ENCODE measurements around the gene BLOC1S6.

Gene BLOC1S6, protein sequence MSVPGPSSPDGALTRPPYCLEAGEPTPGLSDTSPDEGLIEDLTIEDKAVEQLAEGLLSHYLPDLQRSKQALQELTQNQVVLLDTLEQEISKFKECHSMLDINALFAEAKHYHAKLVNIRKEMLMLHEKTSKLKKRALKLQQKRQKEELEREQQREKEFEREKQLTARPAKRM

DNA sequence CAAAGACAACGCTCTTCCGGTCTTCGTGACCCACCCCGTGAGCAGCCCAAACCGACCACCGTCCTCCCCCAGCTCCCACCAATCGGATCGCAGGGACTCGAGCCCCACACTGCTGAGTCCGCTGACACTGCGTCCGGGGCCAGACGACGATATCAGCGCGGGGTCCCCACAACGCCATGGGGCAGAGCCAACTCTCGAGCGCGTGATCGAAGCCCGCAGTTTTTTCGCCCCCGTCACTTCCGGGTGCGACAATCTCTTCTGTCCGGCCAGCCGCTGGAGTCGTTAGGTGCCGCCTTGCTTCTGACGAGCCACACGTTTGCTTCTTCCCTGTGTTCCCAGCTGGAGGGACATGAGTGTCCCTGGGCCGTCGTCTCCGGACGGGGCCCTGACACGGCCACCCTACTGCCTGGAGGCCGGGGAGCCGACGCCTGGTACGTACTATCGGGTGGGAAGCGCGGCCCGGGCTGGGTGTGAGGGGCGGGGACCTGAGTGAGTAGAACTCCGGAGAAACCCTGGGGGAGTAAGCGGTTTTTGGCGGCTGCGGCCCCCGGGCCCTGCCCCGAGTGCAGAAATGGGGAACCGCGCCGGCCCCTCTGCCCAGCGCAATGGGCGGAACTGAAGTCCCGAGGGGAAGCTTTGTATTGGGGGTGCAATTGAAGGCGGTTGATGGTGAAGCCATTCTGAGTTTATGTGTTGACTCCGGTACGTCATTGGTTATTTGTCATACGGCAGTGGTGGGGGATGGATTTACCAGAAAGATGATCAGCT, at the start of gene BLOC1S6:
TSS of gene BLOC1S6 (plus strand) at position 285 of the 768 bp plus-strand sequence. CDS start at position 350, 65 bp downstream.
- H3K9me3 Mint-ChIP-seq, result no peaks in the 10 kb centered on the region
- peaks cover 52% of the 10 kb centered on the region for H3K4me1 Mint-ChIP-seq
- H3K4me3 Mint-ChIP-seq, result peak within 1 kb of the TSS; percentile 97
- peak; percentile 90 for ATAC-seq
- peak; percentile 89 for DNase-seq
- peak within 1 kb of the TSS; percentile 100 for H3K27ac Mint-ChIP-seq
- peaks cover 6% of the 10 kb centered on the region for H3K36me3 Mint-ChIP-seq (ENCODE audit: low read depth)
- no peaks in the 10 kb centered on the region for H3K27me3 Mint-ChIP-seq

DNA sequence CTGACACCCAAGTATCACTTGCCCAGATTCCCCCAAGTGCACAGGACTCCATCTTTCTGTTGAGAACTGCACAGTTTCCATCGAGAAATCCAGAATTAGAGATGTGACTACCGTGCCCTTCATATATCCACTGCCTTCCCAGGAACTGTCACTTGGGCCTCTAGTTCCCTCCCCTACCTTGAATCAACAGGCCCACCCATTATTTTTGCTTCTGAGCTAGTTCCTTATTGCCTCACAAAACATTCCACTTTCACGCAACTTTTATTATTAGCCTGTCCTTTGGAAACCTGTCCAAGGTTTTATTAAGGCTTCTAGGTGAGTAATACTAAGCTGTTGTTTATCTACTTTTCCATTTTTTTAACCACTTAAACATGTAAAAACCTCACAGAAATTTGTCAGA, 47.5 kb upstream of the BLOC1S6 start:
- Mint-ChIP-seq H3K4me1 (no peaks in the 10 kb centered on the region), H3K4me3 (no peak overlapping the region), H3K27me3 (no peaks in the 10 kb centered on the region), H3K27ac (no peak overlapping the region), H3K36me3 (ENCODE audit: low read depth) (no peaks in the 10 kb centered on the region), H3K9me3 (no peaks in the 10 kb centered on the region)
- no peak for DNase-seq
- no peak for ATAC-seq

DNA sequence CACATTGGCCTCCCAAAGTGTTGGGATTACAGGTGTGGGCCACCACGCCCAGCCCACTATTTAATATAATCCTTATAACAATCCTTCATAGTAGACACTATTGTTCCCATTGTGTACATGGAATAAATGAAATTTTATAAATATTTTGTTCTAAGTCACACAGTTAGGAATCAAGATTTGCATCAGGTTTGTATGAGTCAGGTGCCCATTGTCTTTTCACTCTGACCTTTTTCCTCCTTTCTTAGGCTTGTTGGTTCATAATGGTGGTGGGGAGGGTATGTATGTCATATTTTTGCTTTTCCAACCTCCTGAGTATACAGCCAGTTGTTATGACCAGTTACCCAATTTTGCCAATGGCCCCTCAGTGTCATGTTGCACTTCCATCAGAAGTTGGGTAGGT, 46.6 kb upstream of the BLOC1S6 start:
- Mint-ChIP-seq H3K4me1 (no peaks in the 10 kb centered on the region), H3K4me3 (no peak overlapping the region), H3K27ac (no peak overlapping the region), H3K9me3 (no peaks in the 10 kb centered on the region), H3K27me3 (no peaks in the 10 kb centered on the region), H3K36me3 (ENCODE audit: low read depth) (no peaks in the 10 kb centered on the region)
- ATAC-seq, result no peak
- no peak for DNase-seq

DNA sequence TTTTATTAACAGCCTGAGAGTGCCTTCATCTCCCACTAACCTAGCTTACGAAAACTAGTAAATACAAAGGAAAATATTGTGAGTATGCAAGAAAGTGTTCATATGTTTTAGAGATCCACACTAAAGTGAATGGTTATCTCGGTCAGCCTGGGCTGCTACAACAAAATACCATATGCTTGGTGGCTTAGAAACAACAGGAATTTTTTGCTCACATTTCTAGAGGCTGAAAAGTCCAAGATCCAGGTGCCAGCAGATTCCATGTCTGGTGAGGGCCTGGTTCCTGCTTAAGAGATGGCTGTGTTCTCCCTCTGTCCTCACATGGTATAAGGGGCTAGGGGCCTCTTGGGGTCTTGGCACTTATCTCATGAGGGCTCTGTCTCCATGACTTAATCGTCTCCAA, 44.1 kb upstream of the BLOC1S6 start:
- ATAC-seq (no peak), DNase-seq (no peak)
- H3K36me3 Mint-ChIP-seq (ENCODE audit: low read depth), result no peaks in the 10 kb centered on the region
- H3K9me3 Mint-ChIP-seq, result no peaks in the 10 kb centered on the region
- H3K27me3 Mint-ChIP-seq, result no peaks in the 10 kb centered on the region
- no peak overlapping the region for H3K27ac Mint-ChIP-seq
- H3K4me3 Mint-ChIP-seq, result no peak overlapping the region
- no peaks in the 10 kb centered on the region for H3K4me1 Mint-ChIP-seq

DNA sequence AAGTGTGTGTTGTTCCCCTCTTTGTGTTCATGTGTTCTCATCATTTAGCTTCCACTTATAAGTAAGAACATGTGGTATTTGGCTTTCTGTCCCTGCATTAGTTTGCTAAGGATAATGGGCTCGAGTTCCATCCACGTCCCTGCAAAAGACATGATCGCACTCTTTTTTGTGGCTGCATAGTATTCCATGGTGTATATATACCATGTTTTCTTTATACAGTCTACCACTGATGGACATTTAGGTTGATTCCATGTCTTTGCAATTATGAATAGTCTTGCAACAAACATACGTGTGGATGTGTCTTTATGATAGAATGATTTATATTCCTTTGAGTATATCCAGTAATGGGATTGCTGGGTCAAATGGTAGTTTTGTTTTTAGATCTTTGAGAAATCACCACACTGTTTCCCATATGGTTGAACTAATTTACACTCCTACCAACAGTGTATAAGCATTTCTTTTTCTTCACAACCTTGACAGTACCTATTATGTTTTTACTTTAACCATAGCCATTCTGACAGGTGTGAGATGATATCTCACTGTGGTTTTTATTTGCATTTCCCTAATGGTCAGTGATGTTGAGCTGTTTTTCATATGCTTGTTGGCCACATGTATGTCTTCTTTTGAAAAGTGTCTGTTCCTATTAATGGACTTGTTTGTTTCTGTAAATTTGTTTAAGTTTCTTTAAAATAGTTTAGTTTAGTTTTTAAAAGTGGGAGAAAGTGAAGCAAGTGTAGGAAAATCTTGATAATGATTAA, 42.7 kb upstream of the BLOC1S6 start:
- ATAC-seq (no peak), DNase-seq (no peak)
- Mint-ChIP-seq H3K27me3 (no peaks in the 10 kb centered on the region), H3K36me3 (ENCODE audit: low read depth) (no peaks in the 10 kb centered on the region), H3K4me3 (no peak overlapping the region), H3K27ac (no peak overlapping the region), H3K9me3 (no peaks in the 10 kb centered on the region), H3K4me1 (no peaks in the 10 kb centered on the region)

DNA sequence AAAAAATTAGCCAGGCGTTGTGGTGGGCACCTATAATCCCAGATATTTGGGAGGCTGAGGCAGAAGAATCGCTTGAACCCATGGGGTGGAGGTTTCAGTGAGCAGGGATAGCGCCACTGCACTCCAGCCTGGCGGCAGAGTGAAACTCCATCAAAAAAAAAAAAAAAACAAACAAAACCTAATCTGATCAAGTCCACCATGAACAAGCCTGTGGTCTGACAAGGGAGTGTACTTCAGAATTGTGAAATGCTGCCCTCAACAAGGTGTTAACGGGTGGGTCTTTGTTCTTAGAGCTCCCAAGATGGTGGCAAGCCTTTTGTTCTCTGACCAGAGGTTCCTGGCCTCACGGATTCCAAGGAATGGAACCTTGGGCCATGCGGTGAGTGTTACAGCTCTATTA, 40.4 kb upstream of the BLOC1S6 start:
- Mint-ChIP-seq H3K4me3 (no peak overlapping the region), H3K36me3 (ENCODE audit: low read depth) (no peaks in the 10 kb centered on the region), H3K4me1 (no peaks in the 10 kb centered on the region)

DNA sequence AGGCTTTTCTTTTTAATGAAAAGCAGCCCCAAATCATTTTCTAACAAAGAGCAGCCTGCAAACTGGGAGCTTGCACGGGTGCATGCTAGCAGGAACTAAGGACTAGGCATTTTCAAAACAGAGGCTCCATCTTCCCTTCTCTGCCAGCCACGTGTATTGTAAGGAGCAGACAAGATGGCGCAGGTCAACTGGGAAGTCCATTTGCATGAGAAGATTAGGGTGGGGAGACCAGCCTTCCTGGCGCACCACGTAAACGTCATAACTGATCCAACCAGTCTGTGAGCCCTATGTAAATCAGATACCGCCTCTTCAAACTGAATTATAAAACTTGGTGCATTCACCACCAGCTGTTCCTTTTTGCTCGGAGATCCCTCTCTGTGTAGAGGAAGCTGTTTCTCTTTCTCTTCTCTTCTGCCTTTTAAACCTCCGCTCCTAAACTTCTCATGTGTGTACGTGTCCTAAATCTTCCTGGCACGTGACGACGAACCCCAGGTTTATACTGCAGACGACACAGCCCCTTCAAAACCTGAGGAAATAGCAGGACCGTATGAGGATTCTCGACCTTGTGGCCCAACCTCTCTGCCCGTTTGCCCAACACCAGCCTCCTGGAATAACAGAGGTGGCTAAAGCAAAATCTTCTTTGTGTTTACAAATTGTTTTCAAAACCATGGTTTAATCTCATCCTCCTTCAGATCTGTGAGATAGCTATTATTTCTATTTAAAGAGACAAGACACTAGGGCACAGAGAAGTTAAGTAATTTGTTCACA, 38.2 kb upstream of the BLOC1S6 start:
- no peak for DNase-seq
- H3K27me3 Mint-ChIP-seq, result peaks cover 5% of the 10 kb centered on the region
- ATAC-seq, result no peak
- no peak overlapping the region for H3K27ac Mint-ChIP-seq
- no peak overlapping the region for H3K4me3 Mint-ChIP-seq
- no peaks in the 10 kb centered on the region for H3K4me1 Mint-ChIP-seq
- no peaks in the 10 kb centered on the region for H3K9me3 Mint-ChIP-seq
- H3K36me3 Mint-ChIP-seq (ENCODE audit: low read depth), result no peaks in the 10 kb centered on the region

More for the DNA sequence above, 40.4 kb upstream of the BLOC1S6 start:
- ATAC-seq (no peak), DNase-seq (no peak)
- Mint-ChIP-seq H3K27me3 (peaks cover 5% of the 10 kb centered on the region), H3K27ac (no peak overlapping the region), H3K9me3 (no peaks in the 10 kb centered on the region)

DNA sequence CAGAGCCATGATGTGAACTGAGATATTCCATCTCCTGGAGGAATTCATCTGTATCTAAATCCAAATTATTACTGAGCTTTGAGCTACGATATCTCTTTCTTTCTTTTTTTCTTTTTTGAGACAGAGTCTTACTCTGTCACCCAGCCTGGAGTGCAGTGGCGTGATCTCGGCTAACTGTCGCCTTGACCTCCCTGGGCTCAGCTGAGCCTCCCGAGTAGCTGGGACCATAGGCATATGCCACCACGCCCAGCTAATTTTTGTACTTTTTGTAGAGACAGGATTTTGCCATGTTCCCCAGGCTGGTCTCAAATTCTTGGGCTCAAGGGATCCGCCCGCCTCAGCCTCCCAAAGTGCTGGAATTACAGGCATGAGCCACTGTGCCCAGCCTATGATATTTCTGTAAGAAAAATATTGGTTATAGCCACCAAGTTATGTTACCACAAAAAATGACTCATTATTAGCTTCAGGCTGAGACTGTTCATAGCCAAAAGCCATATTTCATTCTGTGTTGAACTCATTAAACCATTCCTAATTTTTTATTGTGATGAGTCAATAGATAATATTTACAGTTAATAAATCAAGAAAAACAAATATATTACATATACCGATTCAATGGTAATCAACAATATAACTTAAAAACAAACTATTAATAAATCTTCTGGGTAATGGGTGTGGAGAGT, 37.5 kb upstream of the BLOC1S6 start:
- peaks cover 10% of the 10 kb centered on the region for H3K27me3 Mint-ChIP-seq
- no peaks in the 10 kb centered on the region for H3K9me3 Mint-ChIP-seq
- H3K4me1 Mint-ChIP-seq, result no peaks in the 10 kb centered on the region
- H3K36me3 Mint-ChIP-seq (ENCODE audit: low read depth), result no peaks in the 10 kb centered on the region
- no peak overlapping the region for H3K4me3 Mint-ChIP-seq
- ATAC-seq, result no peak
- DNase-seq, result no peak
- H3K27ac Mint-ChIP-seq, result no peak overlapping the region

DNA sequence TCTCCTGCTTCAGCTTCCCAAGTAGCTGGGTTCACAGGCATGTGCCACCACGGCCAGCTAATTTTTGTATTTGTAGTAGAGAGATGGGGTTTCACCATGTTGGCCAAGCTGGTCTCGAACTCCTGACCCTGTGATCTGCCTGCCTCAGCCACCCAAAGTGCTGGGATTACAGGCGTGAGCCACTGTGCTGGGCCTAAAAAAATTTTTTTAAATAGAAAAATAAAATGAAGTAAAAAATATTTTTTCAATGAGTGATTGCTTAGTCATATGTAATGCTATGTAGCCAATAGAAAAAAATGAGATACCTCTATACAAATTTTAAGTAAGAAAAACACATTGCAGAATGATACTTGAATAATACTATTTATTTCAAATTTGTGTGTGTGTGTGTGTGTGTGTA, 36.7 kb upstream of the BLOC1S6 start:
- no peaks in the 10 kb centered on the region for H3K36me3 Mint-ChIP-seq (ENCODE audit: low read depth)
- no peaks in the 10 kb centered on the region for H3K9me3 Mint-ChIP-seq
- H3K27ac Mint-ChIP-seq, result no peak overlapping the region
- no peaks in the 10 kb centered on the region for H3K4me1 Mint-ChIP-seq
- ATAC-seq (no peak), DNase-seq (no peak)
- H3K4me3 Mint-ChIP-seq, result no peak overlapping the region
- H3K27me3 Mint-ChIP-seq, result peaks cover 10% of the 10 kb centered on the region

DNA sequence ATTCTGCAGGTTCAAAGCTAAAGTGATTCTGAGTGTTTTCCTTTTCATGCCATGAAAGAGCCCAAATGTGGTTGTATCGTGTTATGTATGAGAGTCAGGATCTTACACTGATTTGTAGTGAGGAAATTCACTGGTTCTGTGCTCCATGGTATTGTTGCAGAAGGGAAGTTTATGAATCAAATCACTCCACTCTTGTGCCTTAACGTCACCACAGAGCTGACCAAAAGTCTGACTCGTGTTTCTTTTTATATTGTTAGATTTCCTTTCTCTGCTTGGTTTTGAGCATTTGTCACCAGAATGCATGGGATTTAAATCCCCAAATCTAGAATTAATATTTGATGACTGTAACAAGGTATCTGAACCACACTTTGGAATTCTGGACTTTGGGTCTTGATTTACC, 35.5 kb upstream of the BLOC1S6 start:
- ATAC-seq (no peak), DNase-seq (no peak)
- Mint-ChIP-seq H3K27me3 (peaks cover 12% of the 10 kb centered on the region), H3K36me3 (ENCODE audit: low read depth) (no peaks in the 10 kb centered on the region), H3K9me3 (no peaks in the 10 kb centered on the region), H3K4me1 (no peaks in the 10 kb centered on the region), H3K4me3 (no peak overlapping the region), H3K27ac (no peak overlapping the region)

DNA sequence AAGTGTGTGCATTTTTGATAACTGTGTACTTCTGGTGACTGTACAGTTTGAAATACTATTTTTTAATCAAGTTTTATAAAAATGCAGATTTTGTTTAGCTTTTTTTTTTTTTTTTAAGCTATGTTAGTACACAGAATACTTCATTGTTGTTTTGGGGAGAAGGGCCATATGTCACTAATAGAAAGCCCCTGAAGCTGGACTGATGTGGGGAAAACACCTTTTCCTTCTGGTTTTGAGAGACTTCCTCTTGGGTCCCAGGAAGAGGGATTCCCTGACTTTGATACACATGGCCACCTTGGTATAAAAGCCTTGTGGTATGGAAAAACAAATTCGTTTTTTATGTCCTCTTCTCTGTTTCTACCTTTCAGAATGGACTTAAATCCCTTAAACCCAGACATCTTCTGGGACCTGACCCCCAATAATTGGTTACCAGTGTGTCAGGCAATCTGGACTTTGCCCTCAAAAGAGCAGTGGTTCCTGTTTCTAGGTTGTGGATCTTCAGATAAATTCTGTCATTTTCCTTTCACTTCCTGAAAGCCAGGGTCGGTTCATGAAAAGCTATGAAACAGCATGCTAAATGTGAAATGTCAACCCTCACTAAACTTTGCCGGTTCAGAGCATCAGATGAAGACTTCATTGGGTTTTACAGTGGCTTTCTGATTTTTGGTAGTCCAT, 31.1 kb upstream of the BLOC1S6 start:
- no peak for ATAC-seq
- H3K27ac Mint-ChIP-seq, result no peak overlapping the region
- no peaks in the 10 kb centered on the region for H3K36me3 Mint-ChIP-seq (ENCODE audit: low read depth)
- H3K27me3 Mint-ChIP-seq, result peaks cover 12% of the 10 kb centered on the region
- no peak overlapping the region for H3K4me3 Mint-ChIP-seq
- no peaks in the 10 kb centered on the region for H3K4me1 Mint-ChIP-seq
- no peaks in the 10 kb centered on the region for H3K9me3 Mint-ChIP-seq
- DNase-seq, result no peak

DNA sequence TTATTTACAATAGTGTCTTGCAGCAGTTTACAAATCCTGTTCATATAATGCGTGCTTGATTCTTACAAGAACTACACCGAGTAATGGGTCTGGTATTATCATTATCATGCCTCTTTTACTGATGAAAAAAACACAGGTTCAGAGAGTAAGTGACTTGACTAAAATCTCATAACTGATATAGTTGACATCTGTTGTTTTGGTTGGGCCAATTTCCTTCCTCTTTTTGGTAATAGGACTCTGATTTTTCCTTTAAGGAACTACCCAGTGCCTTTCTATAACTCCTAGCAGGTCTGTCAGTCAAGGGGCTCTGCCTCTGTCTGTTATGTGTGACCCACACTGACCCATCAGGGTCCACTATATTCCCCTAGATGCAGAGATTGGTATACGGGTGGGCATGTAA, 14.6 kb upstream of the BLOC1S6 start:
- peaks cover 5% of the 10 kb centered on the region for H3K27me3 Mint-ChIP-seq
- H3K4me3 Mint-ChIP-seq, result no peak overlapping the region
- DNase-seq (no peak), ATAC-seq (no peak)
- no peaks in the 10 kb centered on the region for H3K9me3 Mint-ChIP-seq
- H3K4me1 Mint-ChIP-seq, result peaks cover 2% of the 10 kb centered on the region
- H3K27ac Mint-ChIP-seq, result no peak overlapping the region
- H3K36me3 Mint-ChIP-seq (ENCODE audit: low read depth), result no peaks in the 10 kb centered on the region

DNA sequence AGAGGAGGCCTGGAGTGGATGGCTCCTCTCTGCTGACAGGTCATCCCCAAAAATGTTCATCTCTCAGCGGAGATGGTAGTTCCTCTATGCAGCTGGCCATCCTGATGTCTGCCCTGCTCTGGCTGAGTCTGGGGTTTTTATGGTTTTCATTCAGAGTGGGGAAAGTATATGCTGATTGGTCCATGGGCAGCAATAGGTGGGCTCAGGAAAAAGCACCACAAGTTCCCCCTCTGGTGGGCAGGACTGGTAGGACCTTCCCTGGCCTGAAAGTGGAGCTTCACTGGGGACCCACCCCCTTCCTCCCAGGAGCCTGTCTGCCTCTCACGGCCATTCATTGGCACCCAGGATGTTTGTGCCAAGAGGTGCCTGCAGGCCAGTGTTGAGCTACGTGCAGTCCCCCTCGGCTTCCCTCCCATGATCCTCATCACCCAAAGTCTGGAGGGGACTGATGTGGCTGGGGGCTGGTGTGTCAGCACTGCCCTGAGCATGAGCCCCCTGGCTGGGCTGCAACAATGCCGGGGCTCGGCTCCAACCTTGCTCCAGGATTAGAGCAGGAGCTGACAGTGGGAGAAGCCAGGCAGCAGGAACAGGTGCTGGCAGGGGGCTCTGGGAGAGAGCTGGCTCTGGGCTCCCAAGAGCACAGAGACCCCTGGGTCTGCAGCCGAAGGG, 13.1 kb upstream of the BLOC1S6 start:
- Mint-ChIP-seq H3K9me3 (no peaks in the 10 kb centered on the region), H3K4me1 (peaks cover 2% of the 10 kb centered on the region), H3K27me3 (peaks cover 5% of the 10 kb centered on the region), H3K36me3 (ENCODE audit: low read depth) (no peaks in the 10 kb centered on the region), H3K4me3 (no peak overlapping the region), H3K27ac (no peak overlapping the region)
- DNase-seq (peak; percentile 26), ATAC-seq (no peak)

Data from activated naive CD8-positive, alpha-beta T cell treated with anti-CD3 and anti-CD28 coated beads, Interleukin-2, amount 50 U/mL, for 24 hours (primary cell).